OCI-LY7 (cell line): ENCODE results near the gene RETSAT. TPM values are rescaled to one million over a fixed set of nuclear protein-coding genes. Genes with fewer than 3 reads are reported as not detected.

ENCODE experiments used
- BruUV-seq: library from RNA; stranded (reverse); fragments of 400-500 nt; replicated peaks from 2 replicates; lab custom pipeline; 2021; lab: Mats Ljungman, UMichigan
- CTCF ChIA-PET: fragments of 300-600 bp; sonication (Branson Sonifier 250); formaldehyde crosslinking; loops from one replicate; lab custom pipeline; 2022; ENCODE audit warnings: antibody characterized with exemption; ENCODE audit not compliant: unreplicated experiment; lab: Charles Lee
- POLR2A ChIA-PET: fragments of 300-600 bp; sonication (Branson Sonifier 250); formaldehyde crosslinking; loops from one replicate; lab custom pipeline; 2022; ENCODE audit warnings: antibody characterized with exemption; lab: Charles Lee
- DNase-seq: peaks from one replicate; pipeline ENCODE4 v3.0.0-alpha.2; 2015; ENCODE audit warnings: low spot score
- H2AFZ ChIP-seq: fragments of 200-600 bp; sonication (generic), shearing (Covaris generic); 2 replicates; pipeline ENCODE4 v1.6.1; 2014; ENCODE audit warnings: mild to moderate bottlenecking, antibody characterized with exemption, low read length, moderate library complexity
- H3K27ac ChIP-seq: fragments of 200-600 bp; sonication (generic); 2 replicates; pipeline ENCODE4 v1.5.1; 2014; ENCODE audit warnings: mixed run types, low read depth, mild to moderate bottlenecking, moderate library complexity, low read length, inconsistent platforms; ENCODE audit not compliant: poor library complexity, severe bottlenecking
- H3K36me3 ChIP-seq: fragments of 200-600 bp; sonication (generic); 2 replicates; pipeline ENCODE4 v1.6.1; 2014; ENCODE audit warnings: mild to moderate bottlenecking, antibody characterized with exemption, low read length, moderate library complexity, mixed read lengths; ENCODE audit not compliant: insufficient read depth
- H3K4me1 ChIP-seq: fragments of 200-600 bp; sonication (generic); 2 replicates; pipeline ENCODE4 v1.5.1; 2014; ENCODE audit warnings: mild to moderate bottlenecking, low read length; ENCODE audit not compliant: insufficient read depth, poor library complexity, severe bottlenecking
- H3K4me2 ChIP-seq: fragments of 200-600 bp; sonication (generic); 2 replicates; pipeline ENCODE4 v1.6.1; 2014; ENCODE audit warnings: mild to moderate bottlenecking, low read length
- H3K4me3 ChIP-seq: fragments of 200-600 bp; sonication (generic); 2 replicates; pipeline ENCODE4 v1.5.1; 2014; ENCODE audit warnings: mild to moderate bottlenecking, low read depth, low read length; ENCODE audit not compliant: poor library complexity, severe bottlenecking
- H3K79me2 ChIP-seq: fragments of 200-600 bp; sonication (generic); 2 replicates; pipeline ENCODE4 v1.6.1; 2016; ENCODE audit warnings: low read depth, mild to moderate bottlenecking, low read length, moderate library complexity, mixed read lengths; ENCODE audit not compliant: insufficient read depth
- H3K9me2 ChIP-seq: fragments of 200-600 bp; sonication (generic); 2 replicates; pipeline ENCODE4 v1.6.1; 2016; ENCODE audit warnings: mild to moderate bottlenecking, low read length, mixed read lengths; ENCODE audit not compliant: insufficient read depth
- H3K9me3 ChIP-seq: fragments of 200-600 bp; sonication (generic); 2 replicates; pipeline ENCODE4 v1.6.1; 2014; ENCODE audit warnings: mild to moderate bottlenecking, mixed run types, low read length, mixed read lengths
- H4K20me1 ChIP-seq: fragments of 200-600 bp; sonication (generic); 2 replicates; pipeline ENCODE4 v1.6.1; 2014; ENCODE audit warnings: mild to moderate bottlenecking, antibody characterized with exemption, low read length, moderate library complexity, mixed read lengths; ENCODE audit not compliant: insufficient read depth
- EZH2phosphoT487 ChIP-seq: fragments of 200-600 bp; sonication (generic); IDR thresholded peaks from 2 replicates; pipeline ENCODE4 v1.6.1; 2018; ENCODE audit warnings: low read depth, borderline replicate concordance, mild to moderate bottlenecking, mixed run types, antibody characterized with exemption, low read length, moderate library complexity, mixed read lengths
- intact Hi-C: fragments of 100-400 bp; cut with micrococcal nuclease; formaldehyde crosslinking; loops from one replicate; pipeline ENCODE4 v1.10.0; 2022; ENCODE audit not compliant: unreplicated experiment
- total RNA-seq, 2 experiments: library from RNA; depleted of rRNA in 1 of 2; stranded (reverse); fragments of >200 nt in 1 of 2; shearing (Covaris generic) in 1 of 2; gene quantifications; 2 replicates each; pipeline ENCODE4 v1.2.3, GENCODE V29; 2014 to 2022
- TF ChIP-seq, protein P1 (sequence below): fragments of 200-600 bp; sonication (generic); conservative IDR thresholded peaks from 2 replicates; pipeline ENCODE4 v1.5.1; 2014; ENCODE audit warnings: mild to moderate bottlenecking, antibody characterized with exemption, low read length, moderate library complexity, mixed read lengths

Gene RETSAT
- total RNA-seq, 2 experiments from 2014 or later = 14.1 to 19.9 TPM

DNA sequence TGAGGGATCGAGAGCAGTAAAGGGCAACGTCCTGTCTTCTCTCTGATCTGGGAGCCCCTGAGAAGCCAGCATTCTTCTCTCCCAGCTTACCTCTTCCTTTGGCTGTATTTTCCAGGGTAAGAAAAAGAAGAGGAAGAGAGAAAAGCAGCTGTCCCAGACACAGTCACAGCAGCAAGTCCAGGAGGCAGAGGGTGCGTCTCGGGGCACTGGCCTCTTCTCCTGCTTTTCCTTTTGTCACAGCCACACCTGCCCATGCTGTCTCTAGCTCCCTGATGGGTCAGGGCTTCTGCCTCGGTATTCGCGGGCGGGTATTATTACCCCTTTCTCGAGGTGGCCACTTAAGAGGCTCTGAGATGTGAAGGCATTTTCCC lies 46.8 kb downstream of the RETSAT start:
- peak overlapping the region; percentile 11; the same call in 1 of the 2 replicates for H3K4me2 ChIP-seq
- H3K79me2 ChIP-seq = no peaks in the 10 kb centered on the region
- H3K9me2 ChIP-seq = no peaks in the 10 kb centered on the region
- ChIA-PET CTCF (no interaction called here), POLR2A (no interaction called here)
- intact Hi-C loops = no loop called here
- BruUV-seq = no TSS peak
- no peak overlapping the region for H3K4me3 ChIP-seq
- TF ChIP-seq, protein P1, sequence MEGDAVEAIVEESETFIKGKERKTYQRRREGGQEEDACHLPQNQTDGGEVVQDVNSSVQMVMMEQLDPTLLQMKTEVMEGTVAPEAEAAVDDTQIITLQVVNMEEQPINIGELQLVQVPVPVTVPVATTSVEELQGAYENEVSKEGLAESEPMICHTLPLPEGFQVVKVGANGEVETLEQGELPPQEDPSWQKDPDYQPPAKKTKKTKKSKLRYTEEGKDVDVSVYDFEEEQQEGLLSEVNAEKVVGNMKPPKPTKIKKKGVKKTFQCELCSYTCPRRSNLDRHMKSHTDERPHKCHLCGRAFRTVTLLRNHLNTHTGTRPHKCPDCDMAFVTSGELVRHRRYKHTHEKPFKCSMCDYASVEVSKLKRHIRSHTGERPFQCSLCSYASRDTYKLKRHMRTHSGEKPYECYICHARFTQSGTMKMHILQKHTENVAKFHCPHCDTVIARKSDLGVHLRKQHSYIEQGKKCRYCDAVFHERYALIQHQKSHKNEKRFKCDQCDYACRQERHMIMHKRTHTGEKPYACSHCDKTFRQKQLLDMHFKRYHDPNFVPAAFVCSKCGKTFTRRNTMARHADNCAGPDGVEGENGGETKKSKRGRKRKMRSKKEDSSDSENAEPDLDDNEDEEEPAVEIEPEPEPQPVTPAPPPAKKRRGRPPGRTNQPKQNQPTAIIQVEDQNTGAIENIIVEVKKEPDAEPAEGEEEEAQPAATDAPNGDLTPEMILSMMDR = no peak
- TF ChIP-seq EZH2phosphoT487 = no peak
- no peaks in the 10 kb centered on the region for H4K20me1 ChIP-seq
- H3K27ac ChIP-seq = no peak overlapping the region
- H3K4me1 ChIP-seq = peaks cover 13% of the 10 kb centered on the region
- no peaks in the 10 kb centered on the region for H3K36me3 ChIP-seq
- no peak for DNase-seq
- no peak overlapping the region for H2AFZ ChIP-seq
- no peaks in the 10 kb centered on the region for H3K9me3 ChIP-seq

DNA sequence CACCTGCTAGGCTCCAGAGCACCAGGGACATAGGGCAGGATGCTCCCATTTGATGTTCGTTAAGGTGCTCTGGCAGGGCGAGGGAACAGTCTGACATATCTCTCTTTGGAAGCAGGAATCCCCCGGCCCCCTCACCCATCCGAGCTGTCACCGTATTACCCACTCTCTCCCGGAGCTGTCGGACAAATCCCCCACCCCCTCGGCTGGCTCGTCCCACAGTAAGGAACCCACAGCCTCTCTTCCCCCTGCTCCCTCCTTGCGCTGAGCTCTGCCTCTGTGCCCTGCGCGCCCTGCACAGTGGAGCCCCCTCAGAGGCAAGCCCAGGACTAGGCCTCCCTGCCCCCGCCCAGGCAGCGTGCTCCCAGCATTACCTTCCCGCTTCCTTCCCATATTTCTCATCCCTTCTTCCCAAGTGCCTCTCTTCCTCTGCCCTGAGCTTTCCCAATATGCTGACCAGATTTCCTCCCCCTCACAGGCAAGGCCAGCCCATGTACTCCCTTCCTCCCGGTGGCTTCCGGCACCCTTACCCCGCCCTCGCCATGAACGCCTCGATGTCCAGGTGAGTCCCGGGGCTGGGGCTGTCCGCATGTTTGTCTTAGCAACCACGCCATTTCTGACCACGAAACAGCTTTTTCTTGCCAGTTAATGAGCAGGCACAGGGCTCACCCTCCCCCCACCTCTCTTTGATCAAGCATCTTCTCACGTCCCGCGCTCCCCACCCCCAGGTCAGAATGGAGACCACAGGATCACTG lies 50.4 kb downstream of the RETSAT start:
- Histone ChIP-seq H2AFZ (no peak overlapping the region), H3K36me3 (no peaks in the 10 kb centered on the region), H3K27ac (no peak overlapping the region), H3K9me3 (no peaks in the 10 kb centered on the region), H3K4me3 (no peak overlapping the region), H3K79me2 (no peaks in the 10 kb centered on the region), H4K20me1 (no peaks in the 10 kb centered on the region), H3K4me2 (no peak overlapping the region), H3K4me1 (no peaks in the 10 kb centered on the region), H3K9me2 (no peaks in the 10 kb centered on the region)
- CTCF ChIA-PET = interaction anchor here (0.6 kb wide), 1 partner anchor 16 kb away, joined by 5 read pairs; no protein-coding TSS in a partner anchor
- TF ChIP-seq, protein P1 = no peak
- no peak for TF ChIP-seq EZH2phosphoT487
- BruUV-seq = no TSS peak
- DNase-seq = no peak
- POLR2A ChIA-PET = no interaction called here
- intact Hi-C loops = loop anchor here (5.0 kb wide), 1 partner anchor 377 kb away; no protein-coding TSS in a partner anchor

DNA sequence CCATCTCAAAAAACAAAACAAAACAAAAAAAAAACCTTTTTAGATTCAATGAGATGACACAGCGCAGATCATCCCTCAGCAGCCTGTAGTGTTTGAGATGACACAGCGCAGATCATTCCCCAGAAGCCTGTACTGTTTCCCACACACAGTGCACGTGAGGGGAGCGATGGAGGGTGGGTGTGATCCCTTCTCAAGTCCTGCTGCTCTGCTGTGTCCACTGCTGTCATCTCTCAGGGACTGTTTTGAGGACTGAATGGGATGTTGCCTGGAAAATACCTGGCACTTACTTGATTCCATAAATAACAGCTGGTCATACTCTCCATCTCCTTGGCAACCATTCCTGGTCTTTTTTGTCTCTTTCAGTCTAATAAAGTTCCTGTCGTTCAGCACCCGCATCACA lies 52.2 kb downstream of the RETSAT start:
- BruUV-seq = no TSS peak
- Histone ChIP-seq H3K4me3 (no peak overlapping the region), H3K36me3 (no peaks in the 10 kb centered on the region), H3K27ac (no peak overlapping the region), H4K20me1 (no peaks in the 10 kb centered on the region), H3K79me2 (no peaks in the 10 kb centered on the region), H3K4me1 (no peaks in the 10 kb centered on the region), H3K9me2 (no peaks in the 10 kb centered on the region), H3K9me3 (no peaks in the 10 kb centered on the region), H2AFZ (no peak overlapping the region), H3K4me2 (no peak overlapping the region)
- POLR2A ChIA-PET = no interaction called here
- DNase-seq = no peak
- TF ChIP-seq, protein P1 = no peak
- TF ChIP-seq EZH2phosphoT487 = no peak
- CTCF ChIA-PET = no interaction called here
- intact Hi-C loops = loop anchor here (5.0 kb wide), 1 partner anchor 375 kb away; no protein-coding TSS in a partner anchor
